Measurements from ENCODE around the gene COQ2.
"Not testable (repeated sequence)": the region's sequence is repeated elsewhere in the genome, so short reads cannot be mapped to it uniquely, and the experiment has no call there.

The COQ2 gene

DNA sequence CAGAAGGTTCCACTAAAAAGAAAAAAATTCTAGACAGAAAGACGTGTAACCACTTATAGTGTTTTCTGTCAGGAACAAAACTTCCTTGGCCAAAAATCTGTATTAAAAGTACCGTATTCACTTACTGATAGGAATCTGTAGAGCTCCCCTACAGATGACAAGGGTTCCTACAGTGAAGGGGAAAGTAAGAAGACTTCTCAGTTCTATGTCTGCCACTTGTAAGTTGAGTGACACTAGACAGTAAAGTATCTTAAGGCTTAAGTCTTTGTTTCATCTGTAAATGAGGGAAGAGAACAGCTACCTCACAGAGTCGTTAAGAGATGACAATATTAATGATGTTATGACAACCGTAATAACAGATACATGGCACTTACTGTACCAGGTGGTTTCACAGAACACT, 3.3 kb downstream of the COQ2 start:
- no peak for DNase-seq (ENCODE audit: low spot score)
- TF ChIP-seq, protein P1, sequence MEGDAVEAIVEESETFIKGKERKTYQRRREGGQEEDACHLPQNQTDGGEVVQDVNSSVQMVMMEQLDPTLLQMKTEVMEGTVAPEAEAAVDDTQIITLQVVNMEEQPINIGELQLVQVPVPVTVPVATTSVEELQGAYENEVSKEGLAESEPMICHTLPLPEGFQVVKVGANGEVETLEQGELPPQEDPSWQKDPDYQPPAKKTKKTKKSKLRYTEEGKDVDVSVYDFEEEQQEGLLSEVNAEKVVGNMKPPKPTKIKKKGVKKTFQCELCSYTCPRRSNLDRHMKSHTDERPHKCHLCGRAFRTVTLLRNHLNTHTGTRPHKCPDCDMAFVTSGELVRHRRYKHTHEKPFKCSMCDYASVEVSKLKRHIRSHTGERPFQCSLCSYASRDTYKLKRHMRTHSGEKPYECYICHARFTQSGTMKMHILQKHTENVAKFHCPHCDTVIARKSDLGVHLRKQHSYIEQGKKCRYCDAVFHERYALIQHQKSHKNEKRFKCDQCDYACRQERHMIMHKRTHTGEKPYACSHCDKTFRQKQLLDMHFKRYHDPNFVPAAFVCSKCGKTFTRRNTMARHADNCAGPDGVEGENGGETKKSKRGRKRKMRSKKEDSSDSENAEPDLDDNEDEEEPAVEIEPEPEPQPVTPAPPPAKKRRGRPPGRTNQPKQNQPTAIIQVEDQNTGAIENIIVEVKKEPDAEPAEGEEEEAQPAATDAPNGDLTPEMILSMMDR (IDR thresholded peaks at IDR 0.05; ENCODE audit: extremely low read depth, missing control alignments): no peak

DNA sequence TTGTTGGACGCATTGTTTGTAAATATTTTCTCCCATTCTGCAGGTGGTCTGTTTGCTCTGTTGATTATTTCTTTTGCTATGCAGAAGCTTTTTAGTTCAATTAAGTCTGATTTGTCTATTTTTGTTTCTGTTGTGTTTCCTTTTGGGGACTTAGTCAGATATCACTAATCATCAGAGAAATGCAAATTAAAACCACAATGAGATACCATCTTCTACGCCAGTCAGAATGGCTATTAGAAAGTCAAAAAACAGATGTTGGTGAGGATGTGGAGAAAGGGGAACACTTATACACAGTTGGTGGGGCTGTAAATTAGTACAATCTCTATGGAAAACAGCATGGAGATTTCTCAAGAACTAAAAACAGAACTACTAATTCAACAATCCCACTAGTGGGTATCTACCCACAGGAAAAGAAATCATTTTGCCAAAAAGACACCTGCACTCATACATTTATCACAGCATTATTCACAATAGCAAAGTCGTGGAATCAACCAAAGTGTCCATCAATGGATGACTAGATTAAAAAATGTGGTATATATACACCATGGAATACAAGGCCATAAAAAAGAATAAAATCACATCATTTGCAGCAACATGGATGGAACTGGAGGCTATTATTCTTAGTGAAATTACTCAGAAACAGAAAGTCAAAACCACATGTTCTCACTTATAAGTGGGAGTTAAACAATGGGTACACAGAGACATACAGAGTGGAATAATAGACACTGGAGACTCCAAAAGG, 8.1 kb downstream of the COQ2 start:
- DNase-seq (ENCODE audit: low spot score): no peak
- TF ChIP-seq, protein P1 (IDR thresholded peaks at IDR 0.05; ENCODE audit: extremely low read depth, missing control alignments): no peak

DNA sequence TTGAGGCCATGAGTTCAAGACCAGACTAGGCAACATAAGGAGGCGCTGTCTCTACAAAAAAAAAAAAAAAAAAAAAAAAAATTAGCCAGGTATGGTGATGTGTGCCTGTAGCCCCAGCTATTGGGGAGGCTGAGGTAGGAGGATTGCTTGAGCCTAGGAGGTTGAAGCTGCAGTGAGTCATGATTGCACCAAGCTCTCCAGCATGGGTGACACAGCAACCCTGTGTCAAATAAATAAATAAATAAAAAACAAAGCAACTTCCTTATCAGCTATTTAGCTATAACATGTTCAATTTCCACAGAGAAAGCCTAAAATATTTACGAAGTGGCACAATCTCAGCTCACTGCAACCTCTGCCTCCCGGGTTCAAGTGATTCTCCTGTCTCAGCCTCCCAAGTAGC, 10.7 kb downstream of the COQ2 start:
- DNase-seq (ENCODE audit: low spot score): not testable (repeated sequence)

DNA sequence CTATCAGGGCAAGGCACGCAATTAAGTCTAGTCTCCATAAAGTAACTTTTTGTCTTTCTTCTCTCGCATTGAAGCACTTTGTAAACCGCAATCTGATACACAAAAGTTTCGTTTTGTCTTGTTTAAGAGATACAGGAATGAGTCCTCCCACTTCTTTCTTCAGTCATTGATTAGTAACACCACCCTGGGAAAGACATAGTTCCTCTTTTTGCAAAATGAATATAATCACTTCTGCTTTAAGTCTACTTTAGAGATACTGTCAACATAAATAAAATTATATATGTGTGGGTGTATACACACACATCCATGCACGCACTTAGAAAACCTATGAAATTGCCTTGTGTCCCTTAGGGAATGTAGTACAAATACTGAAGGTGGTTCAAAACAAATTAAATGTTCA, 11.7 kb downstream of the COQ2 start:
- TF ChIP-seq, protein P1 (IDR thresholded peaks at IDR 0.05; ENCODE audit: extremely low read depth, missing control alignments): no peak
- DNase-seq (ENCODE audit: low spot score): peak; percentile 59

DNA sequence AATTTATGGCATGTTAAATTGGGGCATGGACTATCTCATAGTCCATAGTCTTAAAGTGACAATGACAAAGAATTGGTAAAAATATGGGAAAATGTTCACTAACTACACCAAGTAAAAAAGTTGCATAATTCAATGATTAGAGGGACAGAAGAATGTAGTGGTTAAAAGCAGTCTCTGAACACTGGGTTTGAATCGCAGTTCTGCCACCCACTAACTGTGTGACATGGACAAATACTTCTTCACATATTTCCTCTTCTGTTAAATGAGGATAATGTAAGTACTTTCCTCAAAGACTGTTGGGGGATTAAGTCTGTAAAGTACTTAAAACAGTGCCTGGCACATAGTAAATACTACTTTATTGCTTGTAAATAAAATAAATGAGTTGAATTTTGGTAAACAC, 15.3 kb downstream of the COQ2 start:
- DNase-seq (ENCODE audit: low spot score): no peak
- TF ChIP-seq, protein P1 (IDR thresholded peaks at IDR 0.05; ENCODE audit: extremely low read depth, missing control alignments): no peak

DNA sequence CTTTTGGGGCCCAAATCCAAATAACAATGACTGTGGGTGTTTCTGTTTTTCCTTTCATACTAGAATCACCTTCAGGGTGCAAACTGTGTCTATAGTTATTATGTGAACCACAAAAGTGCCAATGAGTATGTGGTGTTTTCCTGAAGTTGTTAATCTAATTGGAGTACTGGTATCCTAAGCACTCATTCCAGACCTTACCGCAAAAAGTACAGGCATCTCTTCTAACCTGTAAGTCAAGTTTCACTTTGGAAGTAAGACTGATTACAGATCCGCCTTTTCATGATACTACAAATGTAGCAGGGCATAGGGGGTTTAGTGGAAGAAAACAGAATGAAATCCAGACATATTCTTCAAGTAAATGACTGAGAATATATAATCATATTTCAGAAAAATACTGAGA, 16.1 kb downstream of the COQ2 start:
- TF ChIP-seq, protein P1 (IDR thresholded peaks at IDR 0.05; ENCODE audit: extremely low read depth, missing control alignments): no peak
- no peak for DNase-seq (ENCODE audit: low spot score)

DNA sequence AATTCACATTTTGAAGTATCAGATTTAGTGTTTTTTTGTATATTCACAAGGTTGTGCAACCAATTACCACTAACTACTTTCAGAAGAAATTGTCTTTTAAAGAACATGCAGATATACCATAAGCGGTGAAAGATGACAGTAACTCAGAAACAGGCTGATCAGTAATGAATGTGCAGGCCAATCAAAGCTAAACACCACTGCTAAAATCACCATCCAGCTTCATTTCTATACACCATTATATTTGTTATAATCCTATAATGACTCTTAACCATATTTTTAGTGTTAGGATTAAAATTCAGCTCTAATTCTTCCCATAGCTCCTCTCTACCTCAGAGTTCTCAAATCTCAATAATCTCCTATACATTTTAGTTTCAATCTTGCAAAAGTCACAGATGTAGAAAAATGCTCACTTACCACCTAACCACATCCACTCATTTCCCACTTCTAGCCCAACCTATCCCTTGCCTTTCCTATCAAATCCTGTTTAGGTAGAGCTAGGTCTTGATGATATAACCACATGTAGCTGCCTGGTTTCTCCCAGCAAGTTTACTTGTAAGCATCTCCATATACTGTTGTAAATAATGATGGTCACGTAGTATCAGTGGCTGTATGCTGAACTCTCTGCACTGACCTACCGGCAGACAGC, 16.6 kb downstream of the COQ2 start:
- DNase-seq (ENCODE audit: low spot score): no peak
- TF ChIP-seq, protein P1 (IDR thresholded peaks at IDR 0.05; ENCODE audit: extremely low read depth, missing control alignments): no peak

Measured in GM20000 (cell line).